RWPE2 (cell line): ENCODE data around the gene ZFYVE28.

Experiments used
- ATAC-seq: fragments of 200-7000 bp; cut with Tn5 transposase; 3 replicates; pipeline ENCODE4 v1.9.1; 2021; ENCODE audit warnings: low read depth
- DNase-seq: peaks from one replicate; pipeline ENCODE4 v3.0.0-alpha.2; 2020; ENCODE audit warnings: low spot score
- H3K27ac ChIP-seq: fragments of 450-650 bp; 2 replicates; pipeline ENCODE4 v1.5.1; 2017; ENCODE audit warnings: mild to moderate bottlenecking; ENCODE audit not compliant: poor library complexity, severe bottlenecking
- H3K27me3 ChIP-seq: fragments of 250-450 bp; sonication (Bioruptor Pico); 2 replicates; pipeline ENCODE4 v1.5.1; 2021; ENCODE audit warnings: mild to moderate bottlenecking, moderate library complexity; ENCODE audit not compliant: insufficient read depth, poor library complexity, severe bottlenecking
- H3K36me3 ChIP-seq: fragments of 250-450 bp; sonication (Bioruptor Pico); 2 replicates; pipeline ENCODE4 v1.5.1; 2020; ENCODE audit warnings: low read depth, mild to moderate bottlenecking, moderate library complexity
- H3K4me1 ChIP-seq: fragments of 250-450 bp; sonication (Bioruptor Pico); 2 replicates; pipeline ENCODE4 v1.5.1; 2021; ENCODE audit warnings: mild to moderate bottlenecking, moderate library complexity; ENCODE audit not compliant: insufficient read depth, poor library complexity, severe bottlenecking
- H3K4me3 ChIP-seq: fragments of 250-450 bp; sonication (Bioruptor Pico); 2 replicates; pipeline ENCODE4 v1.5.1; 2021; ENCODE audit warnings: mild to moderate bottlenecking, moderate library complexity; ENCODE audit not compliant: severe bottlenecking
- H3K9me3 ChIP-seq: fragments of 250-450 bp; sonication (Bioruptor Pico); 2 replicates; pipeline ENCODE4 v1.5.1; 2021; ENCODE audit warnings: mild to moderate bottlenecking, moderate library complexity; ENCODE audit not compliant: severe bottlenecking
- TF ChIP-seq, protein P1 (sequence below): fragments of 450-650 bp; IDR thresholded peaks from one replicate; pipeline ENCODE4 v1.5.1; 2017; ENCODE audit warnings: mild to moderate bottlenecking, moderate library complexity; ENCODE audit not compliant: poor library complexity, severe bottlenecking

The ZFYVE28 gene

DNA sequence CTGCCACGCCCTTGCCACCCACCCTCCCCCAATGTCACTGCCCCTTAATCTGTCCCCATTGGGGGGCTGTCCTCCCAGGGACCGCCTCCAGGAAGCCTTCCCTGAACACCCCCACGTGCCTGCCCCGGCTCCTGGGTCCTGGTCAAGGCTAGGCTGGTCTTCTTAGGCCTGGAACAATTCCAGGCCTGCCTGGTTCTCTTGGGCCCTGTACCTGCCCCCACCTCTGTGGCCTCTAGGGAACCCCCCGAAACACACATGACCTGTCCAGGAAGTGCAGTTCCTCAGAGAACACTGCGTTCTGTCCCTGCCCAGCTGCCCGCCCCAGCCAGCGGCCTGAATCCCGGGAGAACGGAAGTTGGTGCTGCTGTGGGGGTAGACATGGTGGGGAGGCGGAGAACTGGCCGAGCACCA, 161.7 kb downstream of the ZFYVE28 start:
- TF ChIP-seq, protein P1, sequence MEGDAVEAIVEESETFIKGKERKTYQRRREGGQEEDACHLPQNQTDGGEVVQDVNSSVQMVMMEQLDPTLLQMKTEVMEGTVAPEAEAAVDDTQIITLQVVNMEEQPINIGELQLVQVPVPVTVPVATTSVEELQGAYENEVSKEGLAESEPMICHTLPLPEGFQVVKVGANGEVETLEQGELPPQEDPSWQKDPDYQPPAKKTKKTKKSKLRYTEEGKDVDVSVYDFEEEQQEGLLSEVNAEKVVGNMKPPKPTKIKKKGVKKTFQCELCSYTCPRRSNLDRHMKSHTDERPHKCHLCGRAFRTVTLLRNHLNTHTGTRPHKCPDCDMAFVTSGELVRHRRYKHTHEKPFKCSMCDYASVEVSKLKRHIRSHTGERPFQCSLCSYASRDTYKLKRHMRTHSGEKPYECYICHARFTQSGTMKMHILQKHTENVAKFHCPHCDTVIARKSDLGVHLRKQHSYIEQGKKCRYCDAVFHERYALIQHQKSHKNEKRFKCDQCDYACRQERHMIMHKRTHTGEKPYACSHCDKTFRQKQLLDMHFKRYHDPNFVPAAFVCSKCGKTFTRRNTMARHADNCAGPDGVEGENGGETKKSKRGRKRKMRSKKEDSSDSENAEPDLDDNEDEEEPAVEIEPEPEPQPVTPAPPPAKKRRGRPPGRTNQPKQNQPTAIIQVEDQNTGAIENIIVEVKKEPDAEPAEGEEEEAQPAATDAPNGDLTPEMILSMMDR = no peak
- H3K27ac ChIP-seq = peak overlapping the region; percentile 56
- peaks cover 27% of the 10 kb centered on the region for H3K36me3 ChIP-seq
- DNase-seq = no peak
- no peak overlapping the region for H3K4me3 ChIP-seq
- H3K4me1 ChIP-seq = peaks cover 15% of the 10 kb centered on the region
- H3K9me3 ChIP-seq = no peaks in the 10 kb centered on the region
- ATAC-seq = no peak
- H3K27me3 ChIP-seq = no peaks in the 10 kb centered on the region

GRCh38 chr4:2256156-2256731, 162.2 kb downstream of the ZFYVE28 start:
- no peak for ATAC-seq
- H3K36me3 ChIP-seq = peaks cover 27% of the 10 kb centered on the region
- peak; percentile 58 for DNase-seq
- H3K9me3 ChIP-seq = no peaks in the 10 kb centered on the region
- no peak overlapping the region for H3K4me3 ChIP-seq
- H3K27ac ChIP-seq = peak overlapping the region; percentile 56
- TF ChIP-seq, protein P1 = no peak
- peaks cover 15% of the 10 kb centered on the region for H3K4me1 ChIP-seq
- no peaks in the 10 kb centered on the region for H3K27me3 ChIP-seq

- Histone ChIP-seq H3K27me3 (no peaks in the 10 kb centered on the region), H3K4me3 (no peak overlapping the region), H3K9me3 (no peaks in the 10 kb centered on the region), H3K36me3 (peaks cover 27% of the 10 kb centered on the region), H3K4me1 (peaks cover 13% of the 10 kb centered on the region), H3K27ac (peak overlapping the region; percentile 56)
- DNase-seq (no peak), ATAC-seq (no peak)
- TF ChIP-seq, protein P1 = no peak
Measured at GRCh38 chr4:2255501-2256155, 162.8 kb downstream of the ZFYVE28 start.

GRCh38 chr4:2254665-2255500, 163.6 kb downstream of the ZFYVE28 start:
- peaks cover 11% of the 10 kb centered on the region for H3K4me1 ChIP-seq
- TF ChIP-seq, protein P1 = no peak
- H3K27me3 ChIP-seq = no peaks in the 10 kb centered on the region
- ATAC-seq (no peak), DNase-seq (peak; percentile 49)
- H3K4me3 ChIP-seq = no peak overlapping the region
- no peak overlapping the region for H3K27ac ChIP-seq
- peaks cover 25% of the 10 kb centered on the region for H3K36me3 ChIP-seq
- no peaks in the 10 kb centered on the region for H3K9me3 ChIP-seq
